ENCODE measurements around the gene OR51A4.
"Not testable (repeated sequence)": the region's sequence is repeated elsewhere in the genome, so short reads cannot be mapped to it uniquely, and the experiment has no call there.

Gene OR51A4

GRCh38 chr11:4947505-4947904 lies at the start of gene OR51A4:
TSS of gene OR51A4 (minus strand) at chr11:4947605. CDS start at chr11:4947100, 505 bp downstream.
- no peak for DNase-seq

DNA sequence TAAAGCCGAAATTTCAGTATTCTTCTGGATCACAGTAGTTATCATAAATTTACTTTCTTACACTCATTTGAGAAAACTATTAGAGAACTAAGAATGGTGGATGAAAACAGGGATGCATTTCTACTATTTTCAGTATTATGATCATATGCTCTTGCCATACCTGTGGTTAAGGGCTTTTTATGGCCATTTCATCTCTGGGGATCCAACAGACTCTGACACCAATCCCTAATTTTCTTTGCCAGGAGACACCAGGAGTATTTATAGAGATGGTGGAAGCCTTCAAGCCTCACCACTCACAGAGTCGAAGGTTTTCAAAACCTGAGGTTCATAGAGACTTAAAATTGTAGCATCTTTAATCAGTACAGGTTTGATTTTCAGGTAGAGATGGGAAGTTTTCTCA lies 47.1 kb upstream of the OR51A4 start, which contains the start of gene OR51L1:
TSS of gene OR51L1 (plus strand) at position 301 of the 400 bp plus-strand sequence. CDS start 4,132 bp downstream, outside the sequence.
- DNase-seq: no peak

DNA sequence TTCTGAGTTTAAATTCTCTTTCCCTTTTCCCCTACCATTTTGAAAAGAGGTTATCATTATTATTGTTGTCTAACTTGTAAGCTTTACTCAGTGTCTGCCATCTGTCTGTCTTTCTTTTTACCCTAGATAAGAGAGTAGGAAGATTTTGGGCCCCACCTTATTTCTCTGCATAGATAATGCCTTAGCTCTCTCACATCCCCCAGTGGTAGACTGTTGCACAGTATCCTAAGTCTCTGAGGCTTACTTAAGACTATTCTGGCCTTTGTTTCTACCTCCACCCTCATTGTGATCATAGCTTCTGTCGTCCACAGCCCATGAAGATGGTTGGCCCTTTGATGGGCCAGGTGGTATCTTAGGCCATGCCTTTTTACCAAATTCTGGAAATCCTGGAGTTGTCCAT lies 43.7 kb upstream of the OR51A4 start:
- DNase-seq: no peak

DNA sequence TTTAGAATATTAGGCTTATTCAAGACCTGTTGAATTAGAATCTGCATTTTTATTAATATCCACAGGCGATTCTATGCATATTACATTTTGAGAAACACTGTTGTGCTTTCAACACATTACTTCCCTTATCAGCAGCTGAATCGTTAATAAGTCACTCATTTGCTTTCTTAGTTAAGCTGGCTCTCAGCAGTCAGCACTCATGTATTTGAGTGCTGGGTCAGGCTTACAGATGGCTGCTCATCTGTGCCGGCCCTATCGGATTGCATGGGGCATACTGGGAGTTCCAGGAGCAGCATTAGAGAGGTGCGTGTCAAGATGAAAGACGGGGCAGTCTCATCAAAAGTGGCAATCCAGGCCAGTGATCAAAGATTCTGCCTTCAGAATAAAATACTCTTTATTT lies 36.4 kb upstream of the OR51A4 start:
- DNase-seq: no peak

GRCh38 chr11:4982678-4983077 lies 35.3 kb upstream of the OR51A4 start:
- no peak for DNase-seq

- no peak for DNase-seq
These were observed 31.6 kb upstream of the OR51A4 start for GRCh38 chr11:4979036-4979435.

DNA sequence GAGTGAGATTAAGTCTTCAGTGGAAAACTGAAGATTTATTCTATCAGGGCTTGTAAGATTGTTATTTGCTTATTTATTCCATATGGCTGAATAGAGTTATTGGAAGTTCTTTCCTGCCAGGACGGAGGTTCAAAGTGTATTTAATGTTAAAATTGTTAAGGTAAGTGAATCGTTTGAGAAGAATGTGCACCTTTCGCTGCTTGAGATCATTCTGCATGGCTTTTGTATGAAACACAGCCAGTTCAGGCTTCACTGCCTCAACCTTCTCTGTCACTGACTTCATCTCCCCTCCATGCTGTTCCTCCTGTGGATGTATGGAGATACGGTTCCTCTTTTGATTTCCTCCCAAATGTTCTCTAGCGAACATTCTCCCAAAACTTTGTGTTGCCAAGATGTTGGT lies 28.0 kb upstream of the OR51A4 start:
- no peak for DNase-seq

DNA sequence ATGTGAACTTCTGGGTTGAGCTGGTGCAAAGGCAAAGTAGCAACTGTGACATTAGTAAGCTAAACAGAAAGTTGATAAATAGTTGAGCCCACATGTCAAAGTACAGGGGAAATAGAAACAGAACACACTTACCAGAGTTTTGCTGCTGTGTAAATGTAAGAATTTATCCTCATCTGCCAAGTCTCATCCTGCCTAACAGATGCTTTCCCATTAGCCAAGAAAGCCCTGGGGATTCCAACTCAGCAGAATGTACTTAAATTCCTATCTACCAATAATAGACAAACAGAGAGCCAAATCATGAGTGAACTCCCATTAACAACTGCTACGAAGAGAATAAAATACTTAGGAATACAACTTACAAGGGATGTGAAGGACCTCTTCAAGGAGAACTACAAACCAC lies 15.4 kb upstream of the OR51A4 start:
- DNase-seq: no peak

- no peak for DNase-seq
These were observed 13.5 kb upstream of the OR51A4 start for GRCh38 chr11:4960877-4961276.

- no peak for DNase-seq
These were observed 10.0 kb upstream of the OR51A4 start for GRCh38 chr11:4957396-4957795.

DNA sequence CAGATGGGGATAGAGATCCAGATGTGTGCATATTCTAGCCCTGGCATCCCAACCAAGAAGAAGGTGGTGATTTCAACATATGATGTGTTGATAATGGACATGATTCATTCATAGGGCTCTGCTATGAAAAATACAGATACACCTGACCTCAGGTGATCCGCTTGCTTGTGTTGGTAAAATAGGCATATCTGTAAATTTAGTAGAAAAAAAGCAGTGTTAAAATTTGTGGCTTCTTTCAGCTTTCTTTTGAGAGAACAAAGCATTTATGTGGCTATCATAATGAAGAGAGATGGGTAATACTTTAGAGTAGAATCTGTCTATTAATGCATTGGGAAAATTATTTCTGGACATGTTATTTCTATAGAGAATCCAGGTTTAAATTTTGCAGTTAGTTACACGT lies 8.2 kb upstream of the OR51A4 start, which contains the start of gene OR51A2:
TSS of gene OR51A2 (minus strand) at position 101 of the 400 bp plus-strand sequence. CDS start at position 101, 0 bp downstream.
- not testable (repeated sequence) for DNase-seq

DNA sequence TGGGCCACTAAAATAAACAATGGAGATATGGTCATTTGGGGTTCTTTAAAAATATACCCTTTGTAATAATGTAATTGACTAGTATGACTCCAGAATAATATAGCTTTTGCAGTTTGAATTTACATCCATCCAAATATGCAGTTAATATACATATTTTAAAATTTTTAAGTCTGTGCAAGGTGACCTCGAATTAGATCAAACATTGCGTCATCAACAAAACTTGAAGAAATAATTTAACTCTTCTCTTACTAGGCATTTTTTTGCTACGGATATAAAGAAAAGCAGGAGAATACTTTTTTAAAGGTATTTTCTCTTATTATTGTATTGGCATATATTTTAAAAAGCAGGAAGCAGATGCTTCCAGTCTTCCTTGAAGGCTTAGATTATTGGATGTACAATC lies 10.7 kb downstream of the OR51A4 start:
- no peak for DNase-seq

GRCh38 chr11:4932751-4933150 lies 14.7 kb downstream of the OR51A4 start:
- no peak for DNase-seq

GRCh38 chr11:4926608-4927007 lies 20.8 kb downstream of the OR51A4 start:
- DNase-seq: no peak

DNA sequence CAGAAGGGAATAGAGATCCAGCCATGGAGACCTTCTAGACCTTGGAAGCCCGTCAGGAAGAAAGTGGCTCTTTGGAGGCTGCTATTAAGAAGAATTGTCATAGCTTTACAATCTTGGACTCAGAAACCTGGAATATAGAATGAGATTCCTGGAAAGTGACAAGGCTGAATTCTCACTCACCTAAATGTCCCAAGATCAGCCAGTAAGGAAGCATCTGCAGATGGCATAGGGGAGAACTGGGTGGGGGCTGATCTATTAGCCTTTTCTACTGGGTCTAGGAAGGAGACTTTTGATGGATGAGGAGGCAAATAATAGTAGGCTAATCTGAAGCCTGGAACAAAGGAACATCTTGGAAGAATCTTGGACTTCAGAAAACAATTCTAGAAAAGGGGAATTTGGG lies 23.2 kb downstream of the OR51A4 start, which contains the start of gene OR51G1:
TSS of gene OR51G1 (minus strand) at position 101 of the 400 bp plus-strand sequence. CDS start at position 101, 0 bp downstream.
- no peak for DNase-seq

GRCh38 chr11:4922304-4922703 lies 25.1 kb downstream of the OR51A4 start:
- DNase-seq: no peak

GRCh38 chr11:4921796-4922195 lies 25.6 kb downstream of the OR51A4 start:
- no peak for DNase-seq

GRCh38 chr11:4919250-4919649 lies 28.2 kb downstream of the OR51A4 start, which contains the start of gene OR51G2:
TSS of gene OR51G2 (minus strand) at chr11:4919350. CDS start at chr11:4915663, 3,687 bp downstream.
- DNase-seq: no peak

GRCh38 chr11:4916581-4916980 lies 30.8 kb downstream of the OR51A4 start:
- DNase-seq: no peak

- DNase-seq: no peak
These were observed 43.9 kb downstream of the OR51A4 start, which contains the start of gene OR51A7 for GRCh38 chr11:4903484-4903883. TSS of gene OR51A7 (plus strand) at chr11:4903783. CDS start at chr11:4907370, 3,587 bp downstream.

Data from activated T-cell treated with anti-CD3 and anti-CD28 coated beads, Interleukin-2, amount 50 U/mL, for 1 hour (primary cell).